Body of pancreas (tissue), 4 donors: ENCODE measurements around the gene ZNF302.
A peak's percentile ranks its signal among the peaks of the same experiment; 100 is the strongest.

Experiments
- CTCF ChIP-seq, 7 experiments: fragments of 450-650 bp in 4 of 7; fragments of 200-600 bp in 3 of 7; sonication (generic) in 3 of 7; IDR thresholded peaks; one replicate each; pipeline ENCODE4 v1.5.1; 2016 to 2019; ENCODE audit warnings: antibody characterized with exemption in 7 of 7
- POLR2A ChIP-seq, 3 donors: fragments of 450-650 bp; IDR thresholded peaks; one replicate each; pipeline ENCODE4 v1.6.1; 2016; ENCODE audit warnings: antibody characterized with exemption in 3 of 3, mild to moderate bottlenecking in 2 of 3

- TF ChIP-seq CTCF (IDR thresholded peaks at IDR 0.05) = peak in 3 of 7 experiments; percentile 15 to 27 (median 20)
- no peak for TF ChIP-seq POLR2A (IDR thresholded peaks at IDR 0.05)
These were observed 8.2 kb upstream of the ZNF302 start for GRCh38 chr19:34669305-34669704.
